ENCODE results near the gene CAMKMT.
"Not testable (repeated sequence)": the region's sequence is repeated elsewhere in the genome, so short reads cannot be mapped to it uniquely, and the experiment has no call there.

GRCh38 chr2:44385226-44385625 lies 23.5 kb downstream of the CAMKMT start:
- TF ChIP-seq CTCF (IDR thresholded peaks at IDR 0.05); EZH2 (IDR thresholded peaks at IDR 0.05; ENCODE audit: borderline replicate concordance, insufficient read depth, low read depth, low read length, poor library complexity, severe bottlenecking): not testable (repeated sequence)

All from B cell (primary cell).